HFFc6 (cell line): ENCODE data around the gene LGALSL. TPM values are rescaled to one million over a fixed set of nuclear protein-coding genes. Genes with fewer than 3 reads are reported as not detected.

Experiments used
- DNase-seq: peaks from one replicate; pipeline ENCODE4 v3.0.0-alpha.2; 2018
- H3K27ac Mint-ChIP-seq: 2 replicates; pipeline ENCODE4 v1.8.0; 2020; ENCODE audit warnings: mild to moderate bottlenecking, mixed read lengths
- H3K27me3 Mint-ChIP-seq: 2 replicates; pipeline ENCODE4 v1.8.0; 2021; ENCODE audit warnings: mild to moderate bottlenecking, moderate library complexity, mixed read lengths; ENCODE audit not compliant: insufficient read depth
- H3K36me3 Mint-ChIP-seq: 2 replicates; pipeline ENCODE4 v1.8.0; 2021; ENCODE audit warnings: low read depth, mixed read lengths
- H3K4me1 Mint-ChIP-seq: 2 replicates; pipeline ENCODE4 v1.8.0; 2020; ENCODE audit warnings: low read depth, mixed read lengths
- H3K4me3 Mint-ChIP-seq: 2 replicates; pipeline ENCODE4 v1.8.0; 2020; ENCODE audit warnings: mild to moderate bottlenecking, moderate library complexity, mixed read lengths
- H3K9me3 Mint-ChIP-seq: 2 replicates; pipeline ENCODE4 v1.8.0; 2020; ENCODE audit warnings: mild to moderate bottlenecking, mixed read lengths
- total RNA-seq, 6 experiments: library from RNA; stranded (reverse); fragmentation: NEBNext Ultra II Directional; extraction: Animal tissue kit (Norgen Biotek cat#: 25700); gene quantifications; 2 replicates in 1 of 6; 3 replicates in 5 of 6; pipeline ENCODE4 v1.2.3, GENCODE V29; 2021
- TF ChIP-seq, protein P1 (sequence below): fragments of 200-600 bp; sonication (generic); IDR thresholded peaks from 2 replicates; pipeline ENCODE4 v1.5.0; 2021; ENCODE audit warnings: antibody characterized with exemption, mild to moderate bottlenecking

The LGALSL gene
- total RNA-seq, 6 experiments from 2014 or later = 0.64 to 2.1 (median 0.82) TPM

- no peak overlapping the region for H3K4me3 Mint-ChIP-seq
- TF ChIP-seq, protein P1, sequence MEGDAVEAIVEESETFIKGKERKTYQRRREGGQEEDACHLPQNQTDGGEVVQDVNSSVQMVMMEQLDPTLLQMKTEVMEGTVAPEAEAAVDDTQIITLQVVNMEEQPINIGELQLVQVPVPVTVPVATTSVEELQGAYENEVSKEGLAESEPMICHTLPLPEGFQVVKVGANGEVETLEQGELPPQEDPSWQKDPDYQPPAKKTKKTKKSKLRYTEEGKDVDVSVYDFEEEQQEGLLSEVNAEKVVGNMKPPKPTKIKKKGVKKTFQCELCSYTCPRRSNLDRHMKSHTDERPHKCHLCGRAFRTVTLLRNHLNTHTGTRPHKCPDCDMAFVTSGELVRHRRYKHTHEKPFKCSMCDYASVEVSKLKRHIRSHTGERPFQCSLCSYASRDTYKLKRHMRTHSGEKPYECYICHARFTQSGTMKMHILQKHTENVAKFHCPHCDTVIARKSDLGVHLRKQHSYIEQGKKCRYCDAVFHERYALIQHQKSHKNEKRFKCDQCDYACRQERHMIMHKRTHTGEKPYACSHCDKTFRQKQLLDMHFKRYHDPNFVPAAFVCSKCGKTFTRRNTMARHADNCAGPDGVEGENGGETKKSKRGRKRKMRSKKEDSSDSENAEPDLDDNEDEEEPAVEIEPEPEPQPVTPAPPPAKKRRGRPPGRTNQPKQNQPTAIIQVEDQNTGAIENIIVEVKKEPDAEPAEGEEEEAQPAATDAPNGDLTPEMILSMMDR = no peak
- H3K9me3 Mint-ChIP-seq = no peaks in the 10 kb centered on the region
- H3K27ac Mint-ChIP-seq = no peak overlapping the region
- peaks cover 17% of the 10 kb centered on the region for H3K27me3 Mint-ChIP-seq
- DNase-seq = no peak
- no peaks in the 10 kb centered on the region for H3K36me3 Mint-ChIP-seq
- peaks cover 17% of the 10 kb centered on the region for H3K4me1 Mint-ChIP-seq
These were observed 35.3 kb downstream of the LGALSL start for GRCh38 chr2:64489081-64489751.

- H3K4me3 Mint-ChIP-seq = no peak overlapping the region
These were observed 37.5 kb downstream of the LGALSL start for GRCh38 chr2:64491426-64491825.

GRCh38 chr2:64492272-64492671, 38.3 kb downstream of the LGALSL start:
- Mint-ChIP-seq H3K36me3 (no peaks in the 10 kb centered on the region), H3K9me3 (no peaks in the 10 kb centered on the region)
- TF ChIP-seq, protein P1 = no peak

More at GRCh38 chr2:64491426-64491825, 37.5 kb downstream of the LGALSL start:
- H3K4me1 Mint-ChIP-seq = peaks cover 17% of the 10 kb centered on the region
- peaks cover 9% of the 10 kb centered on the region for H3K27me3 Mint-ChIP-seq
- no peaks in the 10 kb centered on the region for H3K36me3 Mint-ChIP-seq
- no peaks in the 10 kb centered on the region for H3K9me3 Mint-ChIP-seq
- DNase-seq = peak; percentile 47
- no peak overlapping the region; the same call in 1 of the 2 replicates for H3K27ac Mint-ChIP-seq
- TF ChIP-seq, protein P1 = no peak

DNA sequence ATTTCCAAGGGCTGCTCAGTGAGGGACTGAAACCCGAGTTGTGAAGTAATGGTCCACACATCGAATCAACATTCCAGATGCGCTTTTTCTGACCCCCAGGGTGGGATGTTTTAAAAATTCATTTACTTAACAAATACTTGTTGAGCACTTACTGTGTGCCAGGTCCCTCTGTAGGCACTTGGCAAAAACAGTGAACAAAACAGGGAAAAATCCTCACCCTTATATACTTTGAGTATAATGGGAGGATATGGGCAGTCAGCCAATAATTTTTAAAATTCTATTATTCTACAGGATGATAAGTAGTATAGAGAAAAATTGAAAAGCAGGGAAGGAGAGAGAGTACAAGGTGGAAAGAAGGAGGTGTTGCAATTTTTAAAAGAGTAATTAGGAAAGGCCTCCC, 38.9 kb downstream of the LGALSL start:
- H3K27ac Mint-ChIP-seq = no peak overlapping the region

More at GRCh38 chr2:64492272-64492671, 38.3 kb downstream of the LGALSL start:
- Mint-ChIP-seq H3K27me3 (peaks cover 9% of the 10 kb centered on the region), H3K4me1 (peaks cover 17% of the 10 kb centered on the region), H3K4me3 (no peak overlapping the region), H3K27ac (no peak overlapping the region)
- DNase-seq = no peak

DNA sequence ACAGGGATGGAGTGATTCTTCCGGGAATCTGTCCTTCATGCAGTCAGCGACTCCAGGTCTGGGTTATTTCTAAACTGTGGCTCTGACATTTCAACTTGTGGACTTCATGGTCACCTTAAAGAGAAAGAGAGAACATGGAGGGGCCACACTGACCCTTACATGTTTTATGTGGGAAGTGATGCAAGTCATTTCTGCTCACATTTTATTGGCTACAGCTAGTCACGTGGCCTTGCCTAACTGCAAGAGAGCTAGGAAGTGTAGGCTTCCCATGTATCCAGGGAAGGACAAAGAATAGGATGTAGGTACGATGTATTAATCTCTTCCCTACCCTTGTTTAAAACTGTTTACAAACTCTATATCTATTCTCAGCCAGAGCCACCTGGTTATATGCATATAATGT, 39.8 kb downstream of the LGALSL start:
- peaks cover 16% of the 10 kb centered on the region for H3K27me3 Mint-ChIP-seq
- H3K36me3 Mint-ChIP-seq = no peaks in the 10 kb centered on the region
- no peaks in the 10 kb centered on the region for H3K9me3 Mint-ChIP-seq
- no peak overlapping the region for H3K4me3 Mint-ChIP-seq
- H3K27ac Mint-ChIP-seq = no peak overlapping the region
- peaks cover 17% of the 10 kb centered on the region for H3K4me1 Mint-ChIP-seq
- TF ChIP-seq, protein P1 = no peak
- DNase-seq = no peak

More for the DNA sequence above, 38.9 kb downstream of the LGALSL start:
- Mint-ChIP-seq H3K27me3 (peaks cover 11% of the 10 kb centered on the region), H3K9me3 (no peaks in the 10 kb centered on the region), H3K4me1 (peaks cover 17% of the 10 kb centered on the region), H3K36me3 (no peaks in the 10 kb centered on the region), H3K4me3 (no peak overlapping the region)
- no peak for DNase-seq
- TF ChIP-seq, protein P1 = no peak
